Brain pericyte (primary cell): ENCODE data around the gene UBXN7.
"Not testable (repeated sequence)": the region's sequence is repeated elsewhere in the genome, so short reads cannot be mapped to it uniquely, and the experiment has no call there.

Experiments used
- DNase-seq: peaks from one replicate; pipeline ENCODE4 v3.0.0-alpha.2; 2012; ENCODE audit warnings: low read depth, low spot score

Gene UBXN7, protein sequence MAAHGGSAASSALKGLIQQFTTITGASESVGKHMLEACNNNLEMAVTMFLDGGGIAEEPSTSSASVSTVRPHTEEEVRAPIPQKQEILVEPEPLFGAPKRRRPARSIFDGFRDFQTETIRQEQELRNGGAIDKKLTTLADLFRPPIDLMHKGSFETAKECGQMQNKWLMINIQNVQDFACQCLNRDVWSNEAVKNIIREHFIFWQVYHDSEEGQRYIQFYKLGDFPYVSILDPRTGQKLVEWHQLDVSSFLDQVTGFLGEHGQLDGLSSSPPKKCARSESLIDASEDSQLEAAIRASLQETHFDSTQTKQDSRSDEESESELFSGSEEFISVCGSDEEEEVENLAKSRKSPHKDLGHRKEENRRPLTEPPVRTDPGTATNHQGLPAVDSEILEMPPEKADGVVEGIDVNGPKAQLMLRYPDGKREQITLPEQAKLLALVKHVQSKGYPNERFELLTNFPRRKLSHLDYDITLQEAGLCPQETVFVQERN

DNA sequence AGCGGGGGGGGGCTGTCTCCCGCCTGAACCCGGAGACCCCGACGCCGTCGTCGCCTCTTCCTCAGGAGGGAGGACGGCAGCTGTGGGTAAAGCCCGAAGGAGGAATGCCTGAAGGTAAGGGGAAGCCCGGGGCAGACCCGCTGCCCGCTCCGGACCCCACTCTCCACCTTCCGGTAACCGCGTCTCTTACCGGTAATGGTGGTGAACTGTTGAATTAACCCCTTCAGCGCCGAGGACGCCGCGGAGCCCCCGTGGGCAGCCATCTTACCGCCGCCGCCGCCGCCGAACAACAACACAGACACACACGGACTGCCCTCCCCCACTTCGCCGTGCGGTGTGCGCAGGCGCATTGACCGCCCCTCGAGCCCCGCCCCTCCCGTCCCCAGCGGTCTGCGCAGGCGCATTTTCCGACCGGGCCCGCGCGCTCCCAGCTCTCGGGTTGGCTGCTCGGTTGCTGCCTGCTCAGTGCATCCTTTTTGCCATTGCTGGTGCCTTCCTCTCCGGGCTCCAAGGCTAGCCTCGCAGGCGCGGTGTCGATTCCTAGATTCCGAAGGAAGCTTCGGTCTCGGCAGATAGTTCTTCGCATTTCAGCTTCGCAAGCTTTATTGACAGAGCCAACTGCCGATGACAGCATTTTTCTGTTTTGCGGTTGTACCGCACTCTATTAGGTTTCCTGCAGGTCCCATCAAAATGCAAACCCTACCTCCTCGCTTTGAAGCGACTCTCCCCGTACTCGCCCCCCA, at the start of gene UBXN7:
Gene UBXN7 (minus strand): TSS at position 291 of the 743 bp plus-strand sequence. CDS start 28 bp downstream, at position 263.
- peak; percentile 88 for DNase-seq

DNA sequence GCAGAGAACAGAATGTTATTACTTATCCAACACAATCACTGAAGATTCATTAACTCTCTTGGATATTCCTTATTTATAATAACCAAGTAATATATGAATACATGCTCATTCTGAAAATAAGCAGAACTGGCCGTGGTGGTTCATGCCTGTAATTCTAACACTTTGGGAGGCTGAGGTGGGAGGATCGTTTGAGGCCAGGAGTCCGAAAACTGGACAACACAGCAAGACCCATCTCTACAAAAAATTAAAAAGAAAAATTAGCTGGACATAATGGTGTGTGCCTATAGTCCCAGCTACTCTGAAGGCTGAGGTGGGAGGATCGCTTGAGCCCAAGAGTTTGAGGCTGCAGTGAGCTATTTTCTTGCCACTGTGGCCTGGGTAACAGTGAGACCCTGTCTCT, 45.5 kb upstream of the UBXN7 start:
- no peak for DNase-seq

DNA sequence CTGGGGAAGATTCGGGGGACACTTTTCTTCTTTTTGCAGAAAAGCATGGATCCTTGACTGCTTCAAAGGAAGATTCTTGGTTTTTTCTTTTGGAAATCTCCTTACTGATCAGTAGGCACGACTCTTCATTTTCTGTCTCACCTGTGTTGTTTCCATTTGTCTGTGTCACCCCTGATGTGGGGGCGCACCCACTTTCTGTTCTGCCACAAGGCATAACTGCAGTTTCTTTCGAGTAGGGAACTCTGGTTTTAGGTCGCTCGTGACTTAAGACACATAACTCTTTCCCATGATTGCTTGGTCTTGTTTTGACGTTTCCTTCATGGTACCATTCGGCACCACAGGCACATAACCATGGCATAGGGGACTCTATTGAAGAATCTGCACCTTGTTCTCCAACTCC, 40.1 kb upstream of the UBXN7 start:
- DNase-seq: no peak

DNA sequence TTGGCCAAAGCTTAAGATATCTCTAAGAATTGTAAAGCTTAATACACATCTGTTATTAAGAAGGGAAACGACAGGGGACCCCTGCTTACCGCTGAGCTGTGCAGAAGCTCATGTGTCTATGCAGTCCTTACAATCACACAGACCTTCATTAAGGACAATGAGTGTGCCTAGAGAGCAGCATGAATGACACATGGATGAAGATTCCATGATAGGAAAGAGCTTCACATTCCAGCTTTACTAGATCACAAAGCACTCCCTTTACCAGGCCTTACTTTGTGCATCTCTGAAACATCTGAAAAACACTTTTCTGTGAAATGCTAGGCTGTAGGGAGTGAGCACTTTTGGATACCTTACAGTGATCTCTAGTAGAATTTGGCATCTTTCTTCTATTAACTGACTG, 39.3 kb upstream of the UBXN7 start:
- DNase-seq: no peak

DNA sequence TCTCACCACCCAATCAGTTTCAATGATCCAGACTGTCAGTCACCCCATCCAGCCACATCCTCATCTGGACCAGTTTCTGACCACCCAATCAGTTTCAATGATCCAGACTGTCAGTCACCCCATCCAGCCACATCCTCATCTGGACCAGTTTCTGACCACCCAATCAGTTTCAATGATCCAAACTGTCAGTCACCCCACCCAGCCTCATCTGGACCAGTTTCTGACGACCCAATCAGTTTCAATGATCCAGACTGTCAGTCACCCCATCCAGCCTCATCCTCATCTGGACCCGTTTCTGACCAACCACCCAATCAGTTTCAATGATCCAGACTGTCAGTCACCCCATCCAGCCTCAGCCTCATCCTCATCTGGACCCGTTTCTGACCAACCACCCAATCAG, 38.0 kb upstream of the UBXN7 start:
- not testable (repeated sequence) for DNase-seq

DNA sequence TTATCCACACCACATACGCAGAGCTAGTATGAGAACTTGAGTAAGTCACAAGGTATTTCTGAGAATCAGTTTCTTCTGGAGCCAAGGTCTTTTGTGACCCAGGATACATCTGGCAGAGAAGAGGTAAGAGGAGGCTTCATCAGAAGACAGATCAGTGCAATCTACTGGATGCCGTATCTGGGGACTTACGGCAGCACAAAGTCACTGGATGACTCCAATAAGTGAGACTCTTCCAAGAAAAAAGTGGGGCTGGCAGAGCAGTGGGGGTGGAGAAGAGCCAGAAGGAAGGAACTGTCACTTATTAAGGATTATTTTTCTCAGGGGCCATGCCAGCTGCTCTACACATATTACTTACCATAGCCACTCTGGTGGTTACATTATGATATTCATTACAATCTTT, 31.6 kb upstream of the UBXN7 start:
- DNase-seq: no peak

DNA sequence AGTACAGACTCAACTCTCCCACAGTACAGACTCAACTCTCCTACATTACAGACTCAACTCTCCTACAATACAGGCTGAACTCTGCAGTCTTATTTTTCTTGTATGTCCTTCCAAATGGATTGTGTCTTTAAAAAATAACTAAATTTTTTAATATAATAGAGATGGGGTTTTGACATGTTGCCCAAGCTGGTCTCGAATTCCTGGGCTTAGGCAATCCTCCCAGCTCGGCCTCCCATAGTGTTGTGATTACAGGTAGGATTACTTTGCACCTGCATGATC, 31.2 kb upstream of the UBXN7 start:
- no peak for DNase-seq

DNA sequence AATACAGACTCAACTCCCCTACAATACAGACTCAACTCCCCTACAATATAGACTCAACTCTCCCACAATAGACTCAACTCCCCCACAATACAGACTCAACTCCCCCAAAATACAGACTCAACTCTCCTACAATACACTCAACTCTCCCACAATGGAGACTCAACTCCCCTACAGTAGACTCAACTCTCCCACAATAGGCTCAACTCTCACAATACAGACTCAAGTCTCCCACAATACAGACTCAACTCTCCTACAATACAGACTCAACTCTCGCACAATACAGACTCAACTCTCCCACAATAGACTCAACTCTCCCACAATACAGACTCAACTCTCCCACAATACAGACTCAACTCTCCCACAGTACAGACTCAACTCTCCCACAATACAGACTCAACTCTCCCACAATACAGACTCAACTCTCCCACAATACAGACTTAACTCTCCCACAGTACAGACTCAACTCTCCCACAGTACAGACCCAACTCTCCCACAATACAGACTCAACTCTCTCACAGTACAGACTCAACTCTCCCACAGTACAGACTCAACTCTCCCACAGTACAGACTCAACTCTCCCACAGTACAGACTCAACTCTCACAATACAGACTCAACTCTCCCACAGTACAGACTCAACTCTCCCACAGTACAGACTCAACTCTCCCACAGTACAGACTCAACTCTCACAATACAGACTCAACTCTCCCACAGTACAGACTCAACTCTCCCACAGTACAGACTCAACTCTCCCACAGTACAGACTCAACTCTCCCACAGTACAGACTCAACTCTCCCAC, 30.7 kb upstream of the UBXN7 start:
- not testable (repeated sequence) for DNase-seq

DNA sequence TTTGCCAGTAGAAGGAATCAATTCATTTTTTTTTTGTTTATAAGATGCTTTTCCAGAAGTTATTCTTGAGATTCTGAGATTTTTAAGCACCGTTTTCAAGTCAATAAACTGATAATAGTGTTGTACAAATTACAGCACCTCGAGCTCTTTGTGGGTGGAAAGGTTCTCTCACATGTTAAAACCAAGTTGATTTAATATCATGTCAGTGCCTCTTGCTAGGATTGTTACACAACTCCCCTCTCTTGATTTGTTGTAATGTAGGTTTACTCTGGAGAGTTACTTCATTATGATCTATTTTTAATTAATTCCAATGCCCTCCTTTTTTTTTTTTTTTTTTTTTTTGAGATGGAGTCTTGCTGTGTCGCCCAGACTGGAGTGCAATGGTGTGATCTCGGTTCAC, 25.8 kb upstream of the UBXN7 start:
- DNase-seq: no peak

DNA sequence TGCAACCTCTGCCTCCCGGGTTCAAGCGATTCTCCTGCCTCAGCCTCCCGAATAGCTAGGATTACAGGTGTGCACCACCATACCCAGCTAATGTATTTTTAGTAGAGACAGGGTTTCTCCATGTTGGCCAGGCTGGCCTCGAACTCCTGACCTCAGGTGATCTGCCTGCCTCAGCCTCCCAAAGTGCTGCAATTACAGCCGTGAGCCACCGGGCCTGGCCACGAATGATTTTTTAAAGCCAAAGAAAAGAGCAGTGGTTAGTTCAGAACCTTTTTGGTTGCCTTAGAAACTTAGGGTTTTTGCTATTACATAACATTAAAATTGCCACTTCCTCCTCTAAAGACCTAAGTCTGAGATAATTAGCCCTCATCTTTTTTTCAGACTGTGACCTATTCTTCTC, 25.2 kb upstream of the UBXN7 start:
- not testable (repeated sequence) for DNase-seq

DNA sequence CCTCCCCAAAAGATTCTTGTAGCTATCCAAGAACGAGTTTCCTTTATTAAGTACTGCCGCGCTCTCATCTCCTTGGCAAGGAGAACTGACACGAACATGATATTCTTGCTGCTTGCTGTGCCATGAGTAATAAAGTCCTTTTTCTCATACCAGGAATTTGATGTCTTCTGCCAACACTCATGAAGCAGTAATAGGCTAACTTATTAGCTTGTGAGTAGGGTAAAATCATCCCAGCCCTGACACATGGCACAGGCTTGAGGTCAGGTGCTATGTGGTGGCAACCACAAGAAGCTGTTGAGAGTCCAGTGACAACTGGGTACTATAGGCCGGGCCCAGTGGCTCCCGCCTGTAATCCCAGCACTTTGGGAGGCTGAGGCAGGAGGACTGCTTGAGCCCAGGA, 22.7 kb upstream of the UBXN7 start:
- no peak for DNase-seq

DNA sequence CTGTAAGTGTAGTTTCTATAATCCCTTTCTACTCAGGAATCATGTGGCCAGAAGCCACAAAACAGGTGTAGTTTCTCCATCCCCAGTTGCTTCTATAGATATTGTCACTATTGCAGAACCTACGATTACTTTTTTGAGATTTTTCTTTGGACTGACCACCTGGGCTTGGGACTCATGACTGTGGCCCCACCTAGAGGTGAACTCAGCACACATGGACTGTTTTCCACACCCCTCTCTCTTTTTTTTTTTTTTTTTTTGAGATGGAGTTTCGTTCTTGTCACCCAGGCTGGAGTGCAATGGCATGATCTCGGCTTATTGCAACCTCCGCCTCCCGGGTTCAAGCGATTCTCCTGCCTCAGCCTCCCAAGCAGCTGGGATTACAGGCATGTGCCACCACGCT, 13.2 kb upstream of the UBXN7 start:
- DNase-seq: not testable (repeated sequence)

DNA sequence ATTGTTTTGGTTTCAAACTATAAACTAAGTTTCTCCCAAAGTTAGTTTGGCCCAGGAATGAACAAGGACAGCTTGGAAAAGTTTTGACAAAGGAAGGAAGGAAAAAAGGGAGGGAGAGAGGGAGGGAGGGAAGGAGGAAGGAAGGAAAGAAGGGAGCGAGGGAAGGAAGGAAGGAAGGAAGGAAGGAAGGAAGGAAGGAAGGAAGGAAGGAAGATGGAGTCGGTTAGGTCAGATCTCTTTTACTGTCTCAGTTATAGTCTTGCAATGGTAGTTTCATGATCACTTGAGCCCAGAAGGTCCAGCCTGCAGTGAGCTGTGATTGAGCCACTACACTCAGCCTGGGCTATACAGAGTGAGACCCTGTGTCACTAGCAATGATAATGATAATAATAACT, 12.3 kb upstream of the UBXN7 start:
- DNase-seq: no peak

DNA sequence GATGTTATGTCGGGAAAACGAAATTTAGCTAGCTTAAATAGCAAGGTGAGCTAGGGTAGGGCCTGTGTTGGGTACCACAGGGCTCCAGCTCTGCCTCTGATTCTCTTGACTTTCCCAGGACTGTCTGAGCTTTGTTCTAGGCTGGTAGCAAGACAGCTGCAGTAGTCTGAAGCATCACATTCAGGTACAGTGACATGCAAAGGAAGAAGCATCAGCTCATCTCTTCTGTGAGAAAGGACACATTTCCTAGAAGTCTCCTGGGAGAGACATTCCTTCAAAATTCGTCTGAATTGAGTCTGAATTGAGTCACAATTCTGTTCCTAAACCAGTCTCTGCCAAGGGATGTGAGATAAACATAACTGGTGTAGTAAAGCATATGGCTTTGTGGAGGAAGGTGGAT, 8.5 kb upstream of the UBXN7 start:
- no peak for DNase-seq

DNA sequence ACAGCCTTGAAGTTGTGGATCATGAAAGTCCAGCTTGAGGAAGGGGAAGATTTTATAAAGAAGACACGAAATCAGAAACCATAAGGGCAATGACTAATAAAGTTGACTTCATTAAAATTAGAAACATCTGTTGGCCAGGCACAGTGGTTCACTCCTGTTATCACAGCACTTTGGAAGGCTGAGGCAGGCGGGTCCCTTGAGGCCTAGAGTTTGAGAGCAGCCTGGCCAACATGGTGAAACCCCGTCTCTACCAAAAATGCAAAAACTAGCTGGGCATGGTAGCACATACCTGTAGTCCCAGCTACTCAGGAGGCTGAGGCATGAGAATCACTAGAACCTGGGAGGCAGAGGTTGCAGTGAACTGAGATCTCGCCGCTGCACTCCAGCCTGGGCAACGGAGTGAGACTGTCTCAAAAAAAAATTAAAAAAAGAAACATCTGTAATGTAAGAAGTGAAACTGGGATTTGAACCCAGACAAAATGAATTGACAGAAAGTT, 7.9 kb upstream of the UBXN7 start:
- peak; percentile 16 for DNase-seq

DNA sequence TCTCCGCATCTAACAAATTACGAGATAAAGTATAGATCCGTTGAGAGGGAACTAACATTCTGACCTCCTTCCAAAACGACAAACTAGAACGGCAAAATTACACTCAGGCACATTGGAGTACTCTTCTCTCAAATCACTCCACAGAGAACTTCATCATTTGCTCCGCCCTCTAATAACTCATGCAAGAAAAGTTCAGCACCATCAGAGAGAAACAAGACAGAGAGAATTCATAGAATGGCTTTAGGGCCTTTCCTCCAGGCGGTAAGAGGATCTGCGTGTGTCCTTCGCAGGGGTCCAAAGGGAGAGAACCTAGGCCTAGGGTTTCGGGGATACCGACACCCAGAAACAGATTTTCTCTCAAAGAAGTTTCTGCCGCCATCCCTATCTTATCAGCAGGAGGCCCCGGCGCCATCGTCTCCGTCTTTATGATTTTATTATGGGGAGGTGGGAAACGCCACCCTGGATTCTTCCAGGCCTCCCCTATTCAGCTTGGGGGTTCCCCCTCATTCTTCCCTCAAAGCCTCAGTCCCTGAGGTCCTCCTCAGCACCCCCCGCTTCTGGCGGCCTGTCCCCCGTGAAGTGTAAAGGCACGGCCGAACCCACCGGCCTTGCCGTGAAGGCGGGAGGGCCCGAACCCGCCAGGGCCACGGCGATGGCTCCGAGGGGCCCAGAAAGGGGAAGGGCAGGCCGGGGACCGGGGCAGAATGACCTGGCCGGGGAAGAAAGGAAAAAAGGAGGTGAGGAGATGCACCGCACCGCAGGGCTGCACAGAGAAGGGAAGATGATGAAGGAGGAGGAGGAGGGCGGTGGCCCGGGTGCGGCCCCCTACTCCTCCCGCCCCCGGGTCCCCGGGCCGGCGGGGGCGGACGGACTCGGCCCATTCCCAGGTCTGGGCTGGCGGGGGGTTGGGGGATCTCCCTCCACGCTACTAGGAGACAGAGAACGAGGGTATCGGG, 768 bp downstream of the UBXN7 start:
- no peak for DNase-seq

DNA sequence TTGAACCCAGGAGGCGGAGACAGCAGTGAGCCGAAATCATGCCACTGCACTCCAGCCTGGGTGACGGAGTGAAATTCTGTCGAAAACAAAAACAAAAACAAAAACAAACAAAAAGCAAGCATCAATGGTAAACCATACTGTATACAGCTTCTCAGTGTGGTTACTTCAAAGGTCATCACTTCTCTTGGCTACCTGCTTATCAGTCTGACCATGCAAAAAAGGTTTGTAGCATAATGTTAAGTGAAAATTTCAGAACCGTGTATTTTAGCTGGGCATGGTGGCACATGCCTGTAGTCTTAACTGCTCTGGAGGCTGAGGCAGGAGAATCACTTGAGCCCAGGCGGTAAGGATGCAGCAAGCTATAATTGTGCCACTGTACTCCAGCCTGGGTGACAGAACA, 4.2 kb downstream of the UBXN7 start:
- DNase-seq: no peak

DNA sequence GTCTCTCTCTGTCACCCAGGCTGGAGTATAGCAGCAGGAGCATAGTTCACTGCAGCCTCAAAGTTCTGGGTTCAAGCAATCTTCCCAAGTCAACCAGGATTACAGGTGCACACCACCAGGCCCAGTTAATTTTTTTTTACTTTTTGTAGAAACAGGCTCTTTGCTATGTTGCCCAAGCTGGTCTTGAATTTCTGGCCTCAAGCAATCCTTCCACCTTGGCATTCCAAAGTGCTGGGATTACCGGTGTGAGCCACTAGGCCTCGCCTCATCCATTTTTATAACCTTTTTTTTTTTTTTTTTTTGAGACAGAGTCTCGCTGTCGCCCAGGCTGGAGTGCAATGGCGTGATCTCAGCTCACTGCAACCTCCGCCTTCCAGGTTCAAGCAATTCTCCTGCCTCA, 7.8 kb downstream of the UBXN7 start:
- not testable (repeated sequence) for DNase-seq

DNA sequence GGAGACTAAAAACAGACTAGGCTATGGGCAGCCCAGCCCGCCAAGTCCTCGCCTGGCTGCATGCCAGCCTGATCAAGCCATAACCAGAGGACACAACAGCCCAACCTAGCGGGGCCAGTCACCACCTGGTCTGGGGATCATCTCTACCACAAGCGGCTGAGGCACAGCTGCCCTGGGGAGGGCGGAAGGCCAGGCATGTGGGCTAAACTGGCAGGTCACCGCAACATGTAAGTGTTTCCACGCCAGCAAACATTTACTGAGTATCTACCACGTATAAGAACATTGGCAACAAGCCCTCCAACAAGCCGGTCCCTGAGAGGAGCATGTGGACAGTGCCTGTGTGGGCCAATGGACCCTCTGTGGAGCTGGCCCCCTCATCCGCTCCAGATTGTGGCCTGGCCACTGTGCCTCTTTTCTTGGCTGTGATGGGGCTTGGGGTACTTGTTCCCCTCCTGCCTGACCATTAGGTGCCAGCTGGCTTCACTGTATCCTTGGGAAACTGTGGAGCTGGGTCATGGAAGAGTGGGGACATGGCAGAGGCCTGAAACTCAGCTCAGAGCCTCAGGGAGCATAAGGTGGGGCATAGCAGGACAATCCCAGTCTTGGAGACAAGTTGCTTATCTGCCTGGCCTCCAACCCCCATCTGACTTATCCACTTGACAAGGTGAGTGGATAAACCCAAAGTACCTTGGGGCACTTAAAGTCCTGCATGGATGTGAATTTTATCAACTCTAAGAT, 9.0 kb downstream of the UBXN7 start:
- no peak for DNase-seq

DNA sequence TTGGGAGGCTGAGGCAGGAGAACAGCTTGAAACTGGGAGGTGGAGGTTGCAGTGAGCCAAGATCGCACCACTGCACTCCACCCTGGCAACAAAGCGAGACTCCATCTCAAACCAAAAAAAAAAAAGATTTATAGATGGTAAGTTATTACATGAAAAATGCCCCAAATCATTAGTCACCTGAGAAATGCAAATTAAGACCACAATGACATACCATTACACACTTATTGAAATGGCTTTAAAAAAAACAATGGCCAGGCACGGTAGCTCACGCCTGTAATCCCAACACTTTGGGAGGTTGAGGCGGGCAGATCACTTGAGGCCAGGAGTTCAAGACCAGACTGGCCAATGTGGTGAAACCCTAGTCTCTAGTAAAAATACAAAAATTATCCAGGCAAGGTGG, 10.6 kb downstream of the UBXN7 start:
- not testable (repeated sequence) for DNase-seq
